GM12891 (cell line): ENCODE data around the gene MKLN1.

Experiments
- DNase-seq: peaks from one replicate; pipeline ENCODE4 v3.0.0; 2011; ENCODE audit warnings: low spot score; ENCODE audit not compliant: insufficient read length
- FAIRE-seq: peaks from 2 replicates; lab custom pipeline; 2011; peaks lifted over from hg19 to GRCh38; lab: Jason Lieb, UNC
- PAX5 ChIP-seq: IDR thresholded peaks from 2 replicates; pipeline ENCODE4 v1.6.1; 2011; ENCODE audit warnings: low read length, moderate library complexity, mild to moderate bottlenecking; ENCODE audit not compliant: insufficient read depth, severe bottlenecking
- POLR2A ChIP-seq: IDR thresholded peaks from 2 replicates; pipeline ENCODE4 v1.6.1; 2011; ENCODE audit warnings: low read depth, low read length, control low read depth
- POLR2AphosphoS5 ChIP-seq: IDR thresholded peaks from 2 replicates; pipeline ENCODE4 v1.6.1; 2011; ENCODE audit warnings: low read depth, low read length, control low read depth
- POU2F2 ChIP-seq: IDR thresholded peaks from 2 replicates; pipeline ENCODE4 v1.6.1; 2011; ENCODE audit warnings: low read depth, mild to moderate bottlenecking, control low read depth, low read length, moderate library complexity
- SPI1 ChIP-seq: IDR thresholded peaks from 2 replicates; pipeline ENCODE4 v1.6.1; 2011; ENCODE audit warnings: low read depth, low read length, control low read depth
- TAF1 ChIP-seq: IDR thresholded peaks from 2 replicates; pipeline ENCODE4 v1.6.1; 2011; ENCODE audit warnings: low read depth, low read length, control low read depth

MKLN1 gene

DNA sequence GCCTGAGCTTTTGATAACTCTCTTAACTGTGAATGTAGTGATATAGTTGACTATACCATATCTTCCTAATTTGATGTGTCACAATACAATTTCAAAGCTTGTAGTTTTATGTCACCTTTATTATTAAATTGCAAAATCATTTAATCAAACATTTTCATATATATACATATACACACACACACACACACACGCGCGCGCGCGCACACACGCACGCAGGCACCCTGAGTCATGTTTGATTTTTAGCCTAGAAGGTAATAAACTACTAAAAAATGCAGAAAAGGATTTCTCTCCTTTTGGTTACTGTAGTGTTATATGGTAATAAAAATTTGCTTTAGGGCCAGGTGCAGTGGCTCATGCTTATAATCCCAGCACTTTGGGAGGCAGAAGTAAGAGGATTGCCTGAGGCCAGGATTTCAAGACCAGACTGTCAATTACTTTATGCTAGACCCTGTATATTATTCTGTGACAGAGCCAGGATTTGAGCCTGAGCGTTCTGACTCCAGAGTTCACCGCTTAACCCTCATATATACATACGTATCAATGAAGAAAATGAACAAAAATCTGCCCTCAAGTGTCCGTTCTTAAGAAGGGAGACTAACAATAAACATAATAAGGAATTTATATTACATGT, 139.2 kb downstream of the MKLN1 start:
- no peak for TF ChIP-seq POLR2A
- TF ChIP-seq TAF1: no peak
- no peak for TF ChIP-seq POLR2AphosphoS5
- no peak for DNase-seq
- FAIRE-seq: no peak

DNA sequence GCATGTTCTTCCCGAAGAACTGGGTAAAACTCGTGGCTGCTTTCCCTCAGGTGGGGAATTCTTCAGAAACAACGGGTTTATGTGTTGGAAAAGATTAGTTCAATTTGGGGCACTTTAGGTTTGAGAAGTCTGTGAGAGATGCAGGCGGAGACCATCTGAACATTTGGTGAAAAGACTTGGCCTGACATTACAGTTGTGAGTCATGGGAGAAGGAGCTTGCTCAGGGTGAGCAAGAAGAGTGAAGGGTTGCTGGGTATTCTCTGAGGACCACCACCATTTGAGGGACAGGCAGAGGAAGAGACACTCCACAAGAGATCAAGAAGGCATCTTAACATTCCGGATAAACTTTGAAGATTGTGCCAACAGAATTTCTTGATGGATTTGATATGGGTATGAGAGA, 140.1 kb downstream of the MKLN1 start:
- FAIRE-seq (no peak), DNase-seq (no peak)
- TF ChIP-seq TAF1 (no peak), POLR2A (no peak), POU2F2 (no peak)

DNA sequence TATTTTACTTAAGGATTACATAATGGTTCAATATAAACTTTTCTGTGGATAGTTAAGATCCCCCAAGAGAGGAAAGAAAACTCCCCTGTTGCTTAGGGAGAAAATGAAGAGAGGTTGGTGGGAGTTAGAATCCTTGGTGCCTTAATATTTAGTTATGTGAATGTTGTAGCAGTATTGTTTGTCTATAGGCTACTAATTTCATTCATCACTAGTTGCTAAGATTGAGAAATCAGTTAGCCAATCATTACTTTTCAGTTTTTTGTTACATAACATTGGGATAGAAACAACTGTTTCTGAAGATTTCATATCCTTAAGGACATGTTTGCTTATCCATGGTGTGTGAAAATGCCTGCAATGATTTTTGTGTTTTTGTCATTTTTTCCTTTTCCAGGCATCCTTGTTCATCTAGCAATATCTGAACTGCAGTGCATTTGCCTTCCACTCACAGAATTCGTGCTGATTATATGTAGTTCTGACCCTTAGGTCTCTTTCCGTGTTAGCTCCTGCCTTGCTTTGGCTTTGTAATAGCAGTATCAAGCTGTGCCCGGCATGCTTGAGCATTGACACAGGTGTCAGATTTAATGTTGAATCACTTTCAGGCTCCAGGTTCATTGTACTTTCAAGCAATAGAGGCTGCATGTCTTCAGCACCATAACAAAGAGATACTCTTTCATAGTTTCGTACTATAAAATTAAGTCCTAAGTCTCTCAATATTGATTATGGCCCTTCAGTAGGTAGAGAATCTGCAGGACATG, 143.8 kb downstream of the MKLN1 start:
- FAIRE-seq (no peak), DNase-seq (no peak)
- TF ChIP-seq POLR2AphosphoS5 (no peak), POLR2A (no peak), PAX5 (no peak), POU2F2 (no peak), TAF1 (no peak), SPI1 (no peak)

DNA sequence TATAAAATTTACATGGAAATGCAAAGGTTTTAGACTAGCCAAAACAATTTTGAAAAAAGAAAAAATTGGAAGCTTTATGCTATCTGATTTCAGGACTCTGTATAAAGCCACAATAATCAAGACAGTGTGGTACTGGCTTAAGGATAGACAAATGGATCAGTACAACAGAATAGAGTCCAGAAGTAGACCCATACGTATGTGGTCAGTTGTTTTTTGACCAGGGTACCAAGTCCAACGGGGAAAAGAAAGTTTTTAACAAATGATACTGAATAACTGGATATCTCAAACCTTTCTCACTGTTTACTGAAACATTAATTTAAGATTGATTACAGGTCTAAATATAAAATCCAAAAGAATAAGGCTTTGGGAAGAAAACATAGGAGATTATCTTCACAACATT, 149.1 kb downstream of the MKLN1 start:
- TF ChIP-seq POLR2A (no peak), SPI1 (no peak), TAF1 (no peak), POU2F2 (no peak), POLR2AphosphoS5 (no peak), PAX5 (no peak)
- FAIRE-seq (no peak), DNase-seq (no peak)

DNA sequence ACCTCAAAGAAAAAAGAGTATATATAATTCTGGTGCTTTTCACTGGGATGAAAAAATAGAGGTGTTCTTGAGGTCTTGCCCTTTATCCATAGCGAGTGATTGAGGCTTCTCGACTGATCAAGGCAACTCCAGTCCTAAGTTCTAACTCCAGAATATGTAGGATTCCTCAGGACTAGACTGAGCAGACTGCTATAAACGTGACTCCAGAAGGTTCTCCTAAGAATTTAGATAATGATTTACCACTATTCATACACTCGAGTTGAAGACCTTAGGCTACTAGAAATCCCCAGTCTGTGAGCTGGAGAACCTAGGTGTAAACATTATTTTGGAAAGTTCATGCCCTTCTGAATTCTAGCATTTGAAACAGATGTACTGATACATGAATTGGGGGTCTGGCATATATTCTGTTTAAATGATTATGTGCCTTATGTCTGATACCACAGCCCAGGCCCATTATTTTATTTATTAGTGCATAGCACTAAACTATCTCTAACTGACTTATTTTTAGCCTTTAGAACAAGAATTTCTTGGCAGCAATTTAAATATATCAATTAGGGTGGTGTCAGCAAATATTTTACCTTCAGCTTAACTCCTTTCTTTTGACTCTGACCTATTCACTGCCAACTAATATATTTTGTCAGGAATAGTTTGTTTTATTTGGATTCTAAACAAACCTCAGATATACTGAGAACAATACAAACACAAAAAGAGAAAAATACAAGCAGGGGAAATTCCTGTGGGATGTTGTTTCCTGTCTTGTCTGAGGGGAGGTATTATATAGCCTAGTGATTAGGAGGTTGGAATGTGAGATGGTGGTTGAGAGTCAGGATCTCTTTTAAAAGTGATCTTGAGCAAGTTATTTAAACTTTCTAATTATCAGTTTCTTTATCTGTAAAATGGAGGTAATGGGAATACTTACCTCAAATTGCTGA, 153.0 kb downstream of the MKLN1 start:
- DNase-seq (no peak), FAIRE-seq (no peak)
- TF ChIP-seq POLR2A (no peak), SPI1 (no peak)

DNA sequence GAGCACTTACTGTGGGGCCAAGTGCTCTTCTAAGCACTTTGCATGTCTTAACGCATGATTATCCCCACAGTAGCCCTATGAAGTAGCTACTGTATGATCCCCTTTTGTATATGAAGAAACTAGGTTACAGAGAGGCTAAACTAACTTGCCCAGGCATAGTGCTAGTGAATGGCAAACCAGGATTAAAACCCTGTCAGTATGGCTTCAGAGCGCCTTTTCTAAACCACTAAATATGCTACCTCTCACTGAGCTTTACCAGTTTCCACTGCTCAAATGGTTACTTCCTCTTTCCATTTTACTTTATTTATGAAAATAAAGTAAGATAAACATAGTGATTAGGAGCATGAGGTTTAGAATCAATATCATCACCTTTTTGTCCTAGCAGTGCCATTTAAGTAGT, 155.1 kb downstream of the MKLN1 start:
- no peak for FAIRE-seq
- DNase-seq: no peak
- no peak for TF ChIP-seq PAX5
- no peak for TF ChIP-seq TAF1
- no peak for TF ChIP-seq POLR2AphosphoS5
- no peak for TF ChIP-seq POU2F2
- no peak for TF ChIP-seq POLR2A
- TF ChIP-seq SPI1: no peak

DNA sequence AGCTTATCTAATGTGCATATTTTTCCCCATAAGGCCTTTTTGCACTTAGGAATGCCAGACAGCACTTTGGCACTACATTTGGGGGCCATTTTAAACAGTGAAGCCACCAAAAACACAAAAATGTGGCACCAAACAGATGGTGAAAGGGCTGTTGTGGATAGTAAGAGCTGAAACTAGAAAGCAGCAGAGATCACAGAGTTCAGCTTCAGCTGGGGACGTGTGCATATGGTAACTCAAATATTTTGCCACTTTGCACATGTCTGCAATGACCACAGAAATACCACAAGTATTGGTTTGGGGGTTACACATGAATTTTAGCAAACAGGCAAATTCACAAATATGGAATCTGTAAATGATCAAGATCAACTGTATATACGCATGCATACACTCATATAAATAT, 155.9 kb downstream of the MKLN1 start:
- TF ChIP-seq POU2F2 (no peak), PAX5 (no peak), TAF1 (no peak), POLR2A (no peak), POLR2AphosphoS5 (no peak), SPI1 (no peak)
- DNase-seq: no peak
- FAIRE-seq: no peak

DNA sequence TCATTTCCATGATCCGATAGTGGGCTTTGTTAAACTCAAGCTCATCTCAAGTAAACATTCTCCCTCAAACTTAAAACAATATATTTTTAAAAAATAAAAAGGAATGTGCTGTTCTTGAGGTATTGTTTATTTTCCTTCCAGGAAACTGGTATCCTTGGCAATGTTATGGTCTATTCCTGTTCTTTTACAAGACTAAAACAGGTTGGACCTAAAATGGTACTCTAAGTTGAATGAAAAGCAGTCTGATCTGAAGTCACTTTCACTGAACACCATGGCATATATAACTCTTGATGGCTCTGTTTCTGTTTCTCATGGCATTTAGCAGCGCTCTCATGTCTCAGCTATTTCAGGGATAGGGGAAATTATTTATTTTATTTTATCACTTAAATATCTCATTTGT, 158.7 kb downstream of the MKLN1 start:
- FAIRE-seq: no peak
- DNase-seq: no peak
- TF ChIP-seq SPI1 (no peak), POU2F2 (no peak), POLR2A (no peak), POLR2AphosphoS5 (no peak), TAF1 (no peak), PAX5 (no peak)

DNA sequence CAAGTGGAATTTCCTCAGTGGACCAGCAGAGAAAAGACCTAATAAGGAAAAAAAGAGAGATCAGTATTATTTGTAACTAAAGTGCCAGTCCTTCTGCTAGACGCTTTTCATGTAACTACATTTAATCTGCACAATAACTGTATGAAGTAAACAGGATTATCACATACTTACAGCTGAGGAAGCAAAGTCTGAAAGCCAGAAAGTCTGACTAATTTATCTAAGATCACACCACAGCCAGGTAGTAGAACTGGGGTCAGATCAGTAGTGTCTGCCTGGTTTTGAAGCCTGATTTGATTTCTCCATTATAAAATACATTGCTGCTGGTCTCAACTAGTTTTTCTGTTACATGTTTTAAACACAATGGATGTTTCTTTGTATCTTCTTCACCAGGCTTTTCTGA, 159.5 kb downstream of the MKLN1 start:
- FAIRE-seq: no peak
- TF ChIP-seq POLR2AphosphoS5: no peak
- no peak for TF ChIP-seq TAF1
- DNase-seq: no peak

DNA sequence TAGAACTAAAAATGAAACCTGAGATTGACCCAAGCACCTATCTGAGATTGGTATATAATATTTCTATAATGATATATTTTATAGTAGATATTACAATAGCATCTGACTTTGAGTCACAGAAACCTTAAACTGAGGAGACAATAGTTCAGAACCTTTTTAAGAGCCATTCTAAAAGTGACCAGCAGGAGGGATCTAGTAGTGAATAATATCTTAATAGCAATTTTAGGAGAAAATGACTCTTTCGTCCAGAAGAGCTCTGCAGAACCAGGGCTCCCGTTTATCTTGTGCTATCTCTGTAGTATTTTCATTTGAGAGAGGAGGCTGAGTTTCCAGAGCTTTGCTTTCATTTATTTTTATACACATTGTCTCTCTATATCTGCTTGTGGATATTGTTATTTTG, 160.7 kb downstream of the MKLN1 start:
- DNase-seq (no peak), FAIRE-seq (no peak)

DNA sequence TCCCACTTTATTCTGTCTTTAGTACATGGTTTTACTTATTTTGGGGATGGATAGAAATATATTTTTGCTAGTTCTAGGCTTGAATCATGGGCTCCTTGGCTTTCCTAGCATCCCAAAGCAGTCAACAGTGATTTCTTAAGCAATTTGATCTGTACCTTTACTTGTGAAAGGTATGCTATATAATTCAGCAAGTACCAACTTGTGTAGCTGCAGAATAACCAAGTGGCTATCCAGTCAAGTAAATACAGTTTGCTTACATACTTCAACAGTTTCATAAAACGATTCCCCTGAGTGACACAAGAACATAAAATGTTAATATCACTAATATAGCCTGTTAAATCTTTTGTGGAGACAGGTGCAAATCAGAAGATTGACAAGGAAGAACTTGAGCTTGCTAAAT, 161.5 kb downstream of the MKLN1 start:
- FAIRE-seq (no peak), DNase-seq (no peak)
- TF ChIP-seq TAF1 (no peak), SPI1 (no peak), POU2F2 (no peak), POLR2AphosphoS5 (no peak), PAX5 (no peak), POLR2A (no peak)

More for the DNA sequence above, 160.7 kb downstream of the MKLN1 start:
- TF ChIP-seq TAF1 (no peak), PAX5 (no peak)
